Testis (tissue), 3 donors: ENCODE data around the gene PLXDC2. TPM values are rescaled to one million over a fixed set of nuclear protein-coding genes. Genes with fewer than 3 reads are reported as not detected.

Experiments
- DNase-seq: peaks from one replicate; pipeline ENCODE4 v3.0.0-alpha.2; 2019
- H3K27ac ChIP-seq, 2 donors: fragments of 200-600 bp; sonication (generic); one replicate each; pipeline ENCODE4 v1.5.1; 2019
- H3K27me3 ChIP-seq: fragments of 200-600 bp; sonication (generic); one replicate; pipeline ENCODE4 v1.5.1; 2019
- H3K36me3 ChIP-seq: fragments of 200-600 bp; sonication (generic); one replicate; pipeline ENCODE4 v1.5.1; 2017; ENCODE audit warnings: low read depth; ENCODE audit errors: missing control alignments
- H3K4me1 ChIP-seq: fragments of 200-600 bp; sonication (generic); one replicate; pipeline ENCODE4 v1.5.1; 2019
- H3K4me3 ChIP-seq, 2 donors: fragments of 200-600 bp; sonication (generic); one replicate each; pipeline ENCODE4 v1.5.1; 2017 to 2019
- H3K9me3 ChIP-seq: fragments of 200-600 bp; sonication (generic); one replicate; pipeline ENCODE4 v1.5.1; 2017
- CTCF ChIP-seq, 3 experiments: fragments of 450-650 bp in 2 of 3; fragments of 200-600 bp in 1 of 3; sonication (generic) in 1 of 3; IDR thresholded peaks; one replicate each; pipeline ENCODE4 v1.5.1; 2016 to 2019; ENCODE audit warnings: antibody characterized with exemption in 3 of 3, mild to moderate bottlenecking in 2 of 3, moderate library complexity in 1 of 3
- POLR2A ChIP-seq: fragments of 450-650 bp; IDR thresholded peaks from one replicate; pipeline ENCODE4 v1.6.1; 2017; ENCODE audit warnings: antibody characterized with exemption, mild to moderate bottlenecking, moderate library complexity
- WGBS, 2 donors: methylation state at CpG; one replicate each; pipeline ENCODE4 v1.1.5; 2018; 5-methylcytosine and 5-hydroxymethylcytosine counted together
- intact Hi-C: fragments of 100-400 bp; cut with DNase I; formaldehyde crosslinking; loops from one replicate; pipeline ENCODE4 v1.15.1; 2023; ENCODE audit warnings: low total_unique reads
- polyA plus RNA-seq: library from polyadenylated mRNA; stranded (reverse); fragments of 350-450 nt; fragmentation: Illumina TruSeq; extraction: RNeasy Lipid Tissue Mini Kit (QIAGEN cat#74804); gene quantifications from one replicate; pipeline ENCODE4 v1.2.3, GENCODE V29; 2014; ENCODE audit warnings: low read depth, low replicate concordance; ENCODE audit not compliant: insufficient read depth
- total RNA-seq, 2 donors: library from RNA; depleted of rRNA; stranded (reverse); fragments of >200 nt; gene quantifications; one replicate each; pipeline ENCODE4 v1.2.3, GENCODE V29; 2016

PLXDC2 gene
- total and polyA plus RNA-seq, 3 donors from 2014 or later = 27.5 to 81.7 (median 53.6) TPM

GRCh38 chr10:19958787-19959186, 142.6 kb downstream of the PLXDC2 start:
- Histone ChIP-seq H3K9me3 (no peaks in the 10 kb centered on the region), H3K4me1 (peaks cover 19% of the 10 kb centered on the region), H3K27ac (no peak overlapping the region), H3K36me3 (no peaks in the 10 kb centered on the region), H3K4me3 (no peak overlapping the region), H3K27me3 (no peaks in the 10 kb centered on the region)
- intact Hi-C loops = no loop called here
- DNase-seq = no peak
- TF ChIP-seq CTCF (IDR thresholded peaks at IDR 0.05) (no peak), POLR2A (no peak)

GRCh38 chr10:19961076-19962053, 145.1 kb downstream of the PLXDC2 start:
- Histone ChIP-seq H3K36me3 (no peaks in the 10 kb centered on the region), H3K27me3 (no peaks in the 10 kb centered on the region), H3K9me3 (no peaks in the 10 kb centered on the region), H3K27ac (no peak overlapping the region), H3K4me3 (no peak overlapping the region), H3K4me1 (peaks cover 19% of the 10 kb centered on the region)
- intact Hi-C loops = no loop called here
- WGBS, 2 donors = 93% methylated on average over 6 to 7 of the region's 7 CpGs
- no peak for DNase-seq
- no peak for TF ChIP-seq CTCF (IDR thresholded peaks at IDR 0.05)
- no peak for TF ChIP-seq POLR2A

- Histone ChIP-seq H3K36me3 (no peaks in the 10 kb centered on the region), H3K4me1 (peaks cover 3% of the 10 kb centered on the region), H3K4me3 (no peak overlapping the region), H3K27me3 (no peaks in the 10 kb centered on the region), H3K9me3 (no peaks in the 10 kb centered on the region), H3K27ac (no peak overlapping the region)
- 95 to 98% methylated on average over 2 of the region's 2 CpGs for WGBS, 2 donors
- TF ChIP-seq POLR2A (no peak), CTCF (IDR thresholded peaks at IDR 0.05) (no peak)
- DNase-seq = no peak
- intact Hi-C loops = no loop called here
Observed at GRCh38 chr10:19964625-19965024, 148.4 kb downstream of the PLXDC2 start.

- DNase-seq = no peak
- intact Hi-C loops = no loop called here
- 77 to 78% methylated on average over 7 of the region's 7 CpGs for WGBS, 2 donors
Observed at GRCh38 chr10:19966751-19967150, 150.5 kb downstream of the PLXDC2 start.

More at GRCh38 chr10:19966751-19967150, 150.5 kb downstream of the PLXDC2 start:
- no peak for TF ChIP-seq POLR2A
- TF ChIP-seq CTCF (IDR thresholded peaks at IDR 0.05) = no peak
- Histone ChIP-seq H3K27me3 (no peaks in the 10 kb centered on the region), H3K4me3 (no peak overlapping the region), H3K9me3 (no peaks in the 10 kb centered on the region), H3K4me1 (peaks cover 6% of the 10 kb centered on the region), H3K27ac (no peak overlapping the region), H3K36me3 (no peaks in the 10 kb centered on the region)
